AG09309 (cell line): Measurements from ENCODE around the gene TRIM33.
"Not testable (repeated sequence)": the region's sequence is repeated elsewhere in the genome, so short reads cannot be mapped to it uniquely, and the experiment has no call there.

Experiments used
- DNase-seq: peaks from one replicate; pipeline ENCODE4 v3.0.0-alpha.2; 2010; ENCODE audit warnings: low read depth
- H3K4me3 ChIP-seq: 2 replicates; pipeline ENCODE4 v1.5.1; 2011; ENCODE audit warnings: mild to moderate bottlenecking, low read depth, low read length, moderate library complexity; ENCODE audit not compliant: control insufficient read depth
- TF ChIP-seq, protein P1 (sequence below): IDR thresholded peaks from 2 replicates; pipeline ENCODE4 v1.5.1; 2011; ENCODE audit warnings: mild to moderate bottlenecking, low read depth, low read length, inconsistent platforms; ENCODE audit not compliant: insufficient read depth, control insufficient read depth; ENCODE audit errors: missing control alignments

TRIM33 gene

DNA sequence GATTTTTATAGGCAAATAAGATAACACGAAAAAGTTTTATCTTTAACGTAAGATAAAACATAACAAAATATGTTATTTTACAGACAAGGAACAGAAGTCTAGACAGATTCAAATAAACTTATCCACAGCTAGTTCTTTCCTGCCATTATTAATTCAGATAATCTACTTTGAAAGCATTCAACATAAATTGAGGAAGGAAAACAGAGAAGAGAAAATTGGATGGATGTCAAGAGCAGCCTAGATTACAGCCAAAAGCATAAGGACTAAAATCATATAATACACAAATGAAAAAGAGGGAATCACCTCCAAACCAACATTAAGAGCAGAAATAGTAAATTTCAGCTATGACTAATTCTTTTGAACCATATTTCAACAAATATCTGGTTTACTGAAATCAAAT is 15.5 kb downstream of the TRIM33 start:
- TF ChIP-seq, protein P1, sequence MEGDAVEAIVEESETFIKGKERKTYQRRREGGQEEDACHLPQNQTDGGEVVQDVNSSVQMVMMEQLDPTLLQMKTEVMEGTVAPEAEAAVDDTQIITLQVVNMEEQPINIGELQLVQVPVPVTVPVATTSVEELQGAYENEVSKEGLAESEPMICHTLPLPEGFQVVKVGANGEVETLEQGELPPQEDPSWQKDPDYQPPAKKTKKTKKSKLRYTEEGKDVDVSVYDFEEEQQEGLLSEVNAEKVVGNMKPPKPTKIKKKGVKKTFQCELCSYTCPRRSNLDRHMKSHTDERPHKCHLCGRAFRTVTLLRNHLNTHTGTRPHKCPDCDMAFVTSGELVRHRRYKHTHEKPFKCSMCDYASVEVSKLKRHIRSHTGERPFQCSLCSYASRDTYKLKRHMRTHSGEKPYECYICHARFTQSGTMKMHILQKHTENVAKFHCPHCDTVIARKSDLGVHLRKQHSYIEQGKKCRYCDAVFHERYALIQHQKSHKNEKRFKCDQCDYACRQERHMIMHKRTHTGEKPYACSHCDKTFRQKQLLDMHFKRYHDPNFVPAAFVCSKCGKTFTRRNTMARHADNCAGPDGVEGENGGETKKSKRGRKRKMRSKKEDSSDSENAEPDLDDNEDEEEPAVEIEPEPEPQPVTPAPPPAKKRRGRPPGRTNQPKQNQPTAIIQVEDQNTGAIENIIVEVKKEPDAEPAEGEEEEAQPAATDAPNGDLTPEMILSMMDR, result no peak
- DNase-seq, result no peak
- no peak overlapping the region for H3K4me3 ChIP-seq

DNA sequence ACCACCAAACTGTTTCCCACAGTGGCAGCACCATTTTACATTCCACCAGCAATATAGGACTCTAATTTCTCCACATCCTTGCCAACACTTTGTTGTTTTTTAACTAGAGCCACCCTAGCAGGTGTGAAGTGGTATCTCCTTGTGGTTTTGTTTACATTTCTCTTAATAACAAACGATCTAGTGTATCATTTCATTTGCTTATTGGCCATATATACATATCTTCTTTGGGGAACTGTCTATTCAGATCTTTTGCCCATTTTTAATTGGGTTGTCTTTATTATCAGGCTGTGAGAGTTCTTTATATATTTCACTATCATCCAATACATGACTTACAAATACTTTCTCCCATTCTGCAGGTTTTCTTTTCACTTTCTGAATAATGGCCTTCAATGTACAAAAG is 18.0 kb downstream of the TRIM33 start:
- TF ChIP-seq, protein P1, result no peak
- DNase-seq, result no peak
- H3K4me3 ChIP-seq, result no peak overlapping the region

DNA sequence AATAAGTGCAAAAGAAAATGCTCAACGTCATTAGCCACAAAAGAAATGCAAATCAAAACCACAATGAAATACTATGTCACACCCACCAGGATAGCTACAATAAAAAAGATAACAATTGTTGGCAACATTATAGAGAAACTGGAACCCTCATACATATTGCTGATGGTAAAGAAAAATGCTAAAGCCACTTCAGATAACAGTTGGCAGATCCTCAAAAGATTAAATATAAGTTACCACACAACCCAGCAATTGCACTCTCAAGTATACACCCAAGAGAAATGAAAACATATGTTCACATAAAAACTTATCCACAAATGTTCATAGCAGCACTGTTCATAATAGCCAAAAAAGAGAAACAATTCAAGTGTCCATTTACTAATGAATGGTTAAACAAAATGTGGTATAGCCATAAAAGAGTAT is 20.7 kb downstream of the TRIM33 start:
- DNase-seq, result no peak
- H3K4me3 ChIP-seq, result no peak overlapping the region
- TF ChIP-seq, protein P1, result no peak

DNA sequence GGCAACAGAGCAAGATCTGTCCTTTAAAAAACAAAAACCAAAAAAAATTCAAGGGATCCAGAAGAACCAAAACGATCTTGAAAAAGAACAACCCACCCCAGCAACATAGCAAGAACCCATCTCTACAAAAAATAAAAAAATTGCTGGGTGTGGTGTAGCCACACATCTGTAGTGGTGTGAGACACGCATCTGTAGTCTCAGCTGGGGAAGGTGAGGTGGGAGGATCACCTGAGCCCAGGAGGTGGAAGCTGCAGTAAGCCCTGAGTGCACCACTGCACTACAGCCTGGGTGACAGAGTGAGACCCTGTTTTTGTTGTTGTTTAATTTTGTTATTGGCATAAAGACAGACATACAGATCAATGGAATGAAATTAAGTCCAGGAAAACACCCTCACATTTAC is 22.3 kb downstream of the TRIM33 start:
- TF ChIP-seq, protein P1, result no peak
- no peak for DNase-seq
- H3K4me3 ChIP-seq, result no peak overlapping the region

DNA sequence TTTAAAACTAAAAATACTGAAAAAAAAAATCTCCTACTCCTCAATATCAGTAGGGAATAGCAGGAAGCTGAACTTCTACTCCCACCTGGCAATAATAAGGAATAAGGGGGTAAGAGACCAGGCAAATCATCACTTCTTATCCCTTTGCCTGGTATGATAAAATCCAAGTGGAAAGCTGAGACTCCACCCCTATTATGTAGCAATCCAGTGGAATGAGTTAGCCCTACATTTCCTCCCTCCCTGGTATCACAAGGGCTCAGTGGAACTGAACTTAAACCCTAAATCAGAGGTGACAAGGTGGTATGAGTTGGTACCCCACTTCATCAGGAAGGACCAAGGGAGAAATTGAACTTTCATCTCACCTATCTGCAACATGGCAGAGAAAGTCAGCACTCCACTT is 25.7 kb downstream of the TRIM33 start:
- H3K4me3 ChIP-seq, result no peak overlapping the region
- no peak for DNase-seq
- TF ChIP-seq, protein P1, result no peak

DNA sequence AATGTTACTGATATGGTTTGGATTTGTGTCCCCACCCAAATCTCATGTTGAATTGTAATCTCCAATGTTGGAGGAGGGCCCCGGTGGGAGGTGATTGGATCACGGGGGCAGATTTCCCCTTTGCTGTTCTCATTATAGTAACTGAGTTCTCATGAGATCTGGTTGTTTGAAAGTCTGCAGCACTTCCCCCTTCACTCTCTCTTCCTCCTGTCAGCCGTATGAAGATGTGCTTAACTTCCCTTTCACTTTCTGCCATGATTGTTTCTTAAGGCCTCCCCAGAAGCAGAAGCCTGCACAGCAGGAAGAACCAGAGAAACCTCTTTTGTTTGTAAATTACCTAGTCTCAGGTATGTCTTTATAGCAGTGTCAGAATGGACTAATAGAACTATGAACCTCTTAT is 28.4 kb downstream of the TRIM33 start:
- no peak for DNase-seq
- TF ChIP-seq, protein P1, result no peak
- no peak overlapping the region for H3K4me3 ChIP-seq

DNA sequence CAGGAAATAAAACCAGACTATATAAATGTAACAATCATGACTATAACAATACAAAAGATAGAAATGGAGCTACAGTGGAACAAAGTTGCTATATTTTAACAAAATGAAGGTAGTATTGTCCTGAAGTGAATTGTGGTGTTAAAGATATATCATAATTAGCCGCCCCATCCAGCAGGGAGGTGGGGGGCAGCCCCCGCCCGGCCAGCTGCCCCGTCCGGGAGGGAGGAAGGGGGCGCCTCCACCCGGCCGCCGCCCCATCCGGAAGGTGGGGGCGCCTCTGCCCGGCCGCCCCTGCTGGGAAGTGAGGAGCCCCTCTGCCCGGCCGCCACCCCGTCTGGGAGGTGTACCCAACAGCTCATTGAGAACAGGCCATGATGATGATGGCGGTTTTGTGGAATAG is 31.4 kb downstream of the TRIM33 start:
- not testable (repeated sequence) for DNase-seq, H3K4me3 ChIP-seq
